HL-60 (cell line): ENCODE data around the gene INPP5K.

Experiments used
- DNase-seq, 2 experiments: peaks; one replicate each; pipeline ENCODE4 v3.0.0-alpha.2; 2010 to 2020; ENCODE audit warnings: low read depth in 1 of 2, low spot score in 1 of 2
- H3K27ac ChIP-seq: fragments of 250-450 bp; sonication (Bioruptor Pico); replicated peaks from 2 replicates; pipeline ENCODE4 v1.5.1; 2020; ENCODE audit warnings: mild to moderate bottlenecking, moderate library complexity
- H3K27me3 ChIP-seq: fragments of 250-450 bp; sonication (Bioruptor Pico); 2 replicates; pipeline ENCODE4 v1.5.1; 2021; ENCODE audit warnings: mild to moderate bottlenecking, moderate library complexity; ENCODE audit not compliant: insufficient read depth, poor library complexity, severe bottlenecking
- H3K4me3 ChIP-seq: replicated peaks from 2 replicates; pipeline ENCODE4 v1.5.1; 2011; ENCODE audit warnings: mild to moderate bottlenecking, control low read depth, low read length; ENCODE audit not compliant: insufficient read depth
- CTCF ChIP-seq: IDR thresholded peaks from one replicate; pipeline ENCODE4 v1.5.1; 2011; ENCODE audit warnings: low read length, control low read depth, inconsistent platforms; ENCODE audit not compliant: insufficient read depth
- GABPA ChIP-seq: IDR thresholded peaks from 2 replicates; pipeline ENCODE4 v1.6.1; 2012; ENCODE audit warnings: low read depth
- POLR2AphosphoS5 ChIP-seq: IDR thresholded peaks from 2 replicates; pipeline ENCODE4 v1.6.1; 2012; ENCODE audit warnings: low read depth
- REST ChIP-seq: IDR thresholded peaks from 2 replicates; pipeline ENCODE4 v1.6.1; 2012; ENCODE audit warnings: low read depth; ENCODE audit not compliant: insufficient replicate concordance
- SPI1 ChIP-seq: IDR thresholded peaks from 2 replicates; pipeline ENCODE4 v1.6.1; 2012; ENCODE audit warnings: low read depth, mild to moderate bottlenecking, borderline replicate concordance

INPP5K gene

GRCh38 chr17:1557355-1558095 is 41.1 kb upstream of the INPP5K start:
- Histone ChIP-seq H3K4me3 (no peak overlapping the region), H3K27ac (no peak overlapping the region), H3K27me3 (no peaks in the 10 kb centered on the region)
- TF ChIP-seq REST = no peak
- TF ChIP-seq POLR2AphosphoS5 = no peak
- TF ChIP-seq CTCF = no peak
- no peak for TF ChIP-seq SPI1
- no peak for TF ChIP-seq GABPA
- no peak for DNase-seq

- no peak overlapping the region for H3K4me3 ChIP-seq
- peak; percentile 94 for TF ChIP-seq SPI1
- TF ChIP-seq POLR2AphosphoS5 = no peak
- DNase-seq = peak; percentile 69 to 86
- H3K27ac ChIP-seq = no peak overlapping the region
- no peaks in the 10 kb centered on the region for H3K27me3 ChIP-seq
Measured at GRCh38 chr17:1555651-1556471, 39.4 kb upstream of the INPP5K start.

GRCh38 chr17:1554751-1555540 is 38.5 kb upstream of the INPP5K start:
- H3K27me3 ChIP-seq = no peaks in the 10 kb centered on the region
- H3K4me3 ChIP-seq = no peak overlapping the region
- no peak overlapping the region for H3K27ac ChIP-seq
- TF ChIP-seq REST = no peak
- TF ChIP-seq CTCF = no peak
- no peak for TF ChIP-seq GABPA
- no peak for TF ChIP-seq SPI1
- no peak for TF ChIP-seq POLR2AphosphoS5
- DNase-seq = no peak
